ENCODE results near the gene CHID1. TPM values are rescaled to one million over a fixed set of nuclear protein-coding genes. Genes with fewer than 3 reads are reported as not detected.
A peak's percentile ranks its signal among the peaks of the same experiment; 100 is the strongest.

The CHID1 gene
- total RNA-seq, 6 experiments from 2014 or later, result 61.1 to 157 (median 78.7) TPM

- ATAC-seq (no peak), DNase-seq (no peak)
- intact Hi-C loops (cut with DNase I), result no loop called here
- Histone ChIP-seq H3K9me3 (no peaks in the 10 kb centered on the region), H3K27me3 (no peaks in the 10 kb centered on the region), H3K4me1 (peaks cover 0 to 79% (median 33%) of the 10 kb centered on the region in 4 donors), H3K36me3 (peaks cover 0 to 2% (median under 1%) of the 10 kb centered on the region in 4 donors), H3K27ac (peak overlapping the region in 2 of 3 donors; percentile 5 to 30), H3K4me3 (peak overlapping the region; percentile 2 to 35 (median 32))
- WGBS (ENCODE audit: insufficient coverage, low coverage, low lambda C conversion rate, missing lambda C conversion rate), result no CpG with 5 or more reads among the region's 39 CpGs
- TF ChIP-seq POLR2A (IDR thresholded peaks at IDR 0.05) (peak; percentile 32), CTCF (IDR thresholded peaks at IDR 0.05) (no peak)
These were observed 80.7 kb downstream of the CHID1 start for GRCh38 chr11:829847-830294.

- Histone ChIP-seq H3K27me3 (no peaks in the 10 kb centered on the region), H3K4me3 (peak overlapping the region; percentile 2 to 35 (median 32)), H3K27ac (peak overlapping the region in 2 of 3 donors; percentile 5 to 30), H3K36me3 (peaks cover 0 to 7% (median 4%) of the 10 kb centered on the region in 4 donors), H3K9me3 (no peaks in the 10 kb centered on the region), H3K4me1 (peaks cover 0 to 79% (median 34%) of the 10 kb centered on the region in 4 donors)
- WGBS (ENCODE audit: insufficient coverage, low coverage, low lambda C conversion rate, missing lambda C conversion rate), result 3% methylated on average over 10 of the region's 40 CpGs
- ATAC-seq, result peak; percentile 2 to 47 (median 14)
- TF ChIP-seq CTCF (IDR thresholded peaks at IDR 0.05) (no peak), POLR2A (IDR thresholded peaks at IDR 0.05) (no peak)
- peak in 1 of 3 donors; percentile 70 for DNase-seq
- intact Hi-C loops (cut with DNase I), result no loop called here
These were observed 81.3 kb downstream of the CHID1 start for GRCh38 chr11:829176-829846.

- intact Hi-C loops (cut with DNase I), result no loop called here
- Histone ChIP-seq H3K9me3 (no peaks in the 10 kb centered on the region), H3K4me1 (peaks cover 0 to 74% (median 31%) of the 10 kb centered on the region in 4 donors), H3K4me3 (no peak overlapping the region), H3K36me3 (peaks cover 0 to 14% (median 7%) of the 10 kb centered on the region in 4 donors), H3K27ac (peak overlapping the region in 1 of 3 donors; percentile 30), H3K27me3 (no peaks in the 10 kb centered on the region)
- WGBS (ENCODE audit: insufficient coverage, low coverage, low lambda C conversion rate, missing lambda C conversion rate), result 50% methylated on average over 2 of the region's 21 CpGs
- ATAC-seq, result no peak
- peak in 1 of 3 donors; percentile 67 for DNase-seq
- TF ChIP-seq CTCF (IDR thresholded peaks at IDR 0.05) (no peak), POLR2A (IDR thresholded peaks at IDR 0.05) (no peak)
These were observed 82.0 kb downstream of the CHID1 start for GRCh38 chr11:828506-829175.

- Histone ChIP-seq H3K9me3 (no peaks in the 10 kb centered on the region), H3K4me3 (peak within 1 kb of the TSS; percentile 20 to 48 (median 25)), H3K4me1 (peaks cover 0 to 69% (median 32%) of the 10 kb centered on the region in 4 donors), H3K36me3 (peaks cover 0 to 17% (median 7%) of the 10 kb centered on the region in 4 donors), H3K27ac (peak within 1 kb of the TSS in 2 of 3 donors; percentile 28 to 33), H3K27me3 (no peaks in the 10 kb centered on the region)
- 58% methylated on average over 4 of the region's 5 CpGs for WGBS (ENCODE audit: insufficient coverage, low coverage, low lambda C conversion rate, missing lambda C conversion rate)
- ATAC-seq (no peak), DNase-seq (no peak)
- no peak for TF ChIP-seq CTCF (IDR thresholded peaks at IDR 0.05)
- no peak for TF ChIP-seq POLR2A (IDR thresholded peaks at IDR 0.05)
- intact Hi-C loops (cut with DNase I), result no loop called here
These were observed 82.8 kb downstream of the CHID1 start, which contains the start of gene CRACR2B for GRCh38 chr11:827897-828192. Gene CRACR2B (plus strand): TSS chr11:827919. CDS start chr11:828608, 689 bp downstream.

Data from right lobe of liver (tissue), 6 donors.